Panc1 (cell line): ENCODE data around the gene EPS8L1. TPM values are rescaled to one million over a fixed set of nuclear protein-coding genes. Genes with fewer than 3 reads are reported as not detected.
A peak's percentile ranks its signal among the peaks of the same experiment; 100 is the strongest.
"Not testable (repeated sequence)": the region's sequence is repeated elsewhere in the genome, so short reads cannot be mapped to it uniquely, and the experiment has no call there.

Source experiments
- ATAC-seq: fragments of 200-7000 bp; cut with Tn5 transposase; 2 replicates; pipeline ENCODE4 v1.9.1; 2020; ENCODE audit warnings: mild to moderate bottlenecking, moderate library complexity
- BruUV-seq: library from RNA; stranded (reverse); fragments of 400-500 nt; replicated peaks from 2 replicates; lab custom pipeline; 2021; lab: Mats Ljungman, UMichigan
- CTCF ChIA-PET: fragments of 300-600 bp; sonication (Branson Sonifier 250); formaldehyde crosslinking; loops from one replicate; lab custom pipeline; 2022; ENCODE audit warnings: antibody characterized with exemption; lab: Charles Lee
- POLR2A ChIA-PET: fragments of 300-600 bp; sonication (Branson Sonifier 250); formaldehyde crosslinking; loops from one replicate; lab custom pipeline; 2022; ENCODE audit warnings: antibody characterized with exemption; lab: Charles Lee
- DNase-seq: peaks from one replicate; pipeline ENCODE4 v3.0.0-alpha.2; 2010; ENCODE audit warnings: low read depth, low spot score
- H3K27ac ChIP-seq: 2 replicates; pipeline ENCODE4 v1.5.1; 2011; ENCODE audit warnings: mild to moderate bottlenecking, low read length, inconsistent platforms
- H3K27me3 ChIP-seq: fragments of 200-500 bp; sonication (Bioruptor generic); 2 replicates; pipeline ENCODE4 v1.6.0; 2014; ENCODE audit warnings: low read length, inconsistent platforms; ENCODE audit not compliant: control insufficient read depth, insufficient read depth
- H3K36me3 ChIP-seq: fragments of 200-500 bp; sonication (Bioruptor generic); 2 replicates; pipeline ENCODE4 v1.5.1; 2014; ENCODE audit warnings: inconsistent platforms, mild to moderate bottlenecking, low read length, moderate library complexity; ENCODE audit not compliant: control insufficient read depth, insufficient read depth
- H3K4me1 ChIP-seq: 2 replicates; pipeline ENCODE4 v1.5.1; 2011; ENCODE audit warnings: inconsistent platforms, mild to moderate bottlenecking, low read length, moderate library complexity; ENCODE audit not compliant: control insufficient read depth, insufficient read depth
- H3K4me3 ChIP-seq, 2 experiments: 2 replicates each; pipeline ENCODE4 v1.5.1; 2011 to 2012; ENCODE audit warnings: low read depth in 2 of 2, low read length in 2 of 2, mild to moderate bottlenecking in 2 of 2, inconsistent platforms in 1 of 2, moderate library complexity in 1 of 2
- H3K9me3 ChIP-seq: fragments of 200-500 bp; sonication (Bioruptor generic); 2 replicates; pipeline ENCODE4 v1.5.1; 2014; ENCODE audit warnings: low read depth, mild to moderate bottlenecking, inconsistent platforms, low read length, moderate library complexity; ENCODE audit not compliant: control insufficient read depth, insufficient read depth
- CTCF ChIP-seq: fragments of 450-650 bp; IDR thresholded peaks from 2 replicates; pipeline ENCODE4 v1.5.1; 2017; ENCODE audit warnings: mild to moderate bottlenecking
- POLR2AphosphoS5 ChIP-seq: IDR thresholded peaks from 2 replicates; pipeline ENCODE4 v1.6.1; 2012; ENCODE audit warnings: mild to moderate bottlenecking, low read depth, low read length, moderate library complexity
- REST ChIP-seq, 2 experiments: IDR thresholded peaks; 2 replicates each; pipeline ENCODE4 v1.6.1; 2011 to 2012; ENCODE audit warnings: low read depth in 2 of 2, control low read depth in 1 of 2, low read length in 1 of 2, mild to moderate bottlenecking in 1 of 2, moderate library complexity in 1 of 2; ENCODE audit not compliant: insufficient read depth in 1 of 2
- SIN3A ChIP-seq: IDR thresholded peaks from 2 replicates; pipeline ENCODE4 v1.6.1; 2012; ENCODE audit warnings: low read depth, mild to moderate bottlenecking, low read length, moderate library complexity, borderline replicate concordance; ENCODE audit not compliant: insufficient read depth
- TCF7L2 ChIP-seq: IDR thresholded peaks from 2 replicates; pipeline ENCODE4 v1.6.1; 2011; ENCODE audit warnings: mild to moderate bottlenecking, low read depth, low read length, inconsistent platforms
- in situ Hi-C: cut with HindIII; loops from 2 replicates; pipeline ENCODE4 v1.10.0; 2016; ENCODE audit warnings: low sequenced_read_pairs, low pct_unique_long_range_greater_than_20kb
- intact Hi-C: fragments of 100-400 bp; cut with micrococcal nuclease; formaldehyde crosslinking; loops from one replicate; pipeline ENCODE4 v1.10.0; 2022; ENCODE audit not compliant: unreplicated experiment
- total RNA-seq: library from RNA; stranded (reverse); gene quantifications from one replicate; pipeline ENCODE4 v1.2.1, GENCODE V29; 2021; ENCODE audit not compliant: unreplicated experiment

Gene EPS8L1
- total RNA-seq, 1 experiment from 2014 or later, result 11.0 TPM

- in situ Hi-C loops (no loop called here), intact Hi-C loops (no loop called here)
- TF ChIP-seq CTCF (no peak), SIN3A (no peak), REST (IDR thresholded peaks at IDR 0.05; ENCODE audit: insufficient read depth in 1 of 2, low read depth in 2 of 2, low read length in 1 of 2) (no peak), POLR2AphosphoS5 (no peak), TCF7L2 (no peak)
- no peaks in the 10 kb centered on the region for H3K27me3 ChIP-seq
- no TSS peak for BruUV-seq
- no peaks in the 10 kb centered on the region for H3K9me3 ChIP-seq
- H3K27ac ChIP-seq, result no peak overlapping the region
- H3K4me1 ChIP-seq, result no peaks in the 10 kb centered on the region
- DNase-seq (no peak), ATAC-seq (0 out of 2 replicates have a peak, but pooled peaks have one; percentile 19)
- ChIA-PET POLR2A (interaction anchor here (0.6 kb wide), 1 partner anchor 166 kb away, joined by 5 read pairs; no protein-coding TSS in a partner anchor), CTCF (no interaction called here)
- H3K4me3 ChIP-seq, result no peak overlapping the region
- no peaks in the 10 kb centered on the region for H3K36me3 ChIP-seq
Measured at GRCh38 chr19:55106591-55106990, 30.9 kb downstream of the EPS8L1 start.

- in situ Hi-C loops, H3K36me3 ChIP-seq, ATAC-seq, H3K9me3 ChIP-seq, H3K27ac ChIP-seq, H3K4me1 ChIP-seq, H3K4me3 ChIP-seq, intact Hi-C loops, H3K27me3 ChIP-seq, DNase-seq, CTCF ChIA-PET, POLR2A ChIA-PET, BruUV-seq: not testable (repeated sequence)
Measured at GRCh38 chr19:55107252-55107651, 31.6 kb downstream of the EPS8L1 start.

- ChIA-PET CTCF (no interaction called here), POLR2A (no interaction called here)
- BruUV-seq, result no TSS peak
- intact Hi-C loops, result no loop called here
- Histone ChIP-seq H3K27ac (no peak overlapping the region), H3K9me3 (no peaks in the 10 kb centered on the region), H3K27me3 (no peaks in the 10 kb centered on the region), H3K4me3 (no peak overlapping the region), H3K4me1 (peaks cover 17% of the 10 kb centered on the region), H3K36me3 (no peaks in the 10 kb centered on the region; the same call in 1 of the 2 replicates)
- ATAC-seq, result no peak
- TF ChIP-seq SIN3A, result no peak
- TF ChIP-seq TCF7L2, result no peak
- TF ChIP-seq POLR2AphosphoS5, result no peak
- DNase-seq, result no peak
- in situ Hi-C loops, result no loop called here
Measured at GRCh38 chr19:55109527-55110291, 34.0 kb downstream of the EPS8L1 start.
